Gastroesophageal sphincter (tissue), 3 donors: ENCODE data around the gene SMCO2.

Source experiments
- POLR2A ChIP-seq, 2 donors: fragments of 450-650 bp; IDR thresholded peaks; one replicate each; pipeline ENCODE4 v1.6.1; 2017; ENCODE audit warnings: antibody characterized with exemption in 2 of 2, mild to moderate bottlenecking in 2 of 2, moderate library complexity in 1 of 2
- TF ChIP-seq, protein P1 (sequence below), 4 experiments: fragments of 200-600 bp in 2 of 4; fragments of 450-650 bp in 2 of 4; sonication (generic) in 1 of 4; IDR thresholded peaks; one replicate each; pipeline ENCODE4 v1.5.1; 2017 to 2019; ENCODE audit warnings: antibody characterized with exemption in 4 of 4, mild to moderate bottlenecking in 2 of 4, moderate library complexity in 2 of 4

- TF ChIP-seq, protein P1, sequence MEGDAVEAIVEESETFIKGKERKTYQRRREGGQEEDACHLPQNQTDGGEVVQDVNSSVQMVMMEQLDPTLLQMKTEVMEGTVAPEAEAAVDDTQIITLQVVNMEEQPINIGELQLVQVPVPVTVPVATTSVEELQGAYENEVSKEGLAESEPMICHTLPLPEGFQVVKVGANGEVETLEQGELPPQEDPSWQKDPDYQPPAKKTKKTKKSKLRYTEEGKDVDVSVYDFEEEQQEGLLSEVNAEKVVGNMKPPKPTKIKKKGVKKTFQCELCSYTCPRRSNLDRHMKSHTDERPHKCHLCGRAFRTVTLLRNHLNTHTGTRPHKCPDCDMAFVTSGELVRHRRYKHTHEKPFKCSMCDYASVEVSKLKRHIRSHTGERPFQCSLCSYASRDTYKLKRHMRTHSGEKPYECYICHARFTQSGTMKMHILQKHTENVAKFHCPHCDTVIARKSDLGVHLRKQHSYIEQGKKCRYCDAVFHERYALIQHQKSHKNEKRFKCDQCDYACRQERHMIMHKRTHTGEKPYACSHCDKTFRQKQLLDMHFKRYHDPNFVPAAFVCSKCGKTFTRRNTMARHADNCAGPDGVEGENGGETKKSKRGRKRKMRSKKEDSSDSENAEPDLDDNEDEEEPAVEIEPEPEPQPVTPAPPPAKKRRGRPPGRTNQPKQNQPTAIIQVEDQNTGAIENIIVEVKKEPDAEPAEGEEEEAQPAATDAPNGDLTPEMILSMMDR (IDR thresholded peaks at IDR 0.05) = no peak
- no peak for TF ChIP-seq POLR2A (IDR thresholded peaks at IDR 0.05)
Observed at GRCh38 chr12:27534765-27535161, 88.2 kb downstream of the SMCO2 start.
